Measurements from ENCODE around the gene KLHL29.

KLHL29 gene

DNA sequence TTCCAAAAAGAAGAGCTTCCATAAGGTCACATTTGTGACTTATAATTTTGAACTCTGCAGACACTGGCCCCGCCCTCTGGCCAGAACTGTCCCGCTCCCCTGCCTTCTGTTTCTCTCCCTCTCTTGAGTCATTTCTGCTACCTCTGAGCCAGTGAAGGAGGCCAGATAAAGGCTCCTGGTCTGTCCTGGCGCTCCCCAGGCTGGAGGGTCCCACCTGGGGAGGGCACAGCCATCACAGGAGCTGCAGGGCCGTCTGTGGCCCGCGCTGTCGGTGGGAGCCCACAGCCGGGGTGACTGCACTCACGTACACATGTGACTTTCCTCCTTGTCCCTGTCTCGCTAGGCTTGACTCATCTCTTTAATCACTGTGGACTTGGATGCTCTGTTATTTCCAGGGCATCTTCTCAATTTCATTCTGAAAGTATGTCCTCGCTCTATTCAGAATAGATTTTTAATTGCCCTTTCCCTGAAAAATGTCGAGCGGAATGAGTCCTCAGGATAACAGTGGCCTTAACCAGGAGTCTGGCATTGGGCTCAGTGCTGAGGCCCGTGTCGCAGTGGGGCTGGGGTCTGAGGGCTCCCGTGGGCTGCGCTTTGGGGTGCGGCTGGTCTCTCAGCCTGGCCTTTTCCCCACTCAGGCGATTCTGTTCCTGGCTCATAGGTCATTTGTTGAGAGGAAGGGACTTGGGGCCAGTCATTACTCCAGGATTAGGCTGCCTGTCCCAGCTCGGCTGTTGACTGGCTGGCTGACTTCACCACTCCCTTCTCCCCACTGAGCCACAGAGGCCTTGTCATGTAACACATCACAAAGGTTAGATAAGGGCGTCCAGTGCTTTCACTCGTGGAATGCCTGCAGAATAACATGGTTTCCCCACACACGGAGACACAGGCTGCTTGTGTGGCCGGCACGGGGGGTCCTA is 34.5 kb downstream of the KLHL29 start:
- peaks cover 4% of the 10 kb centered on the region for H3K4me1 ChIP-seq (ENCODE audit: control insufficient read depth, insufficient read depth, low read length)
- no peaks in the 10 kb centered on the region for H3K36me3 ChIP-seq (ENCODE audit: control insufficient read depth, insufficient read depth, low read length)
- no peak overlapping the region for H3K9ac ChIP-seq (ENCODE audit: low read depth, low read length)
- H3K27me3 ChIP-seq (ENCODE audit: control insufficient read depth, insufficient read depth, low read length) = no peaks in the 10 kb centered on the region
- no peaks in the 10 kb centered on the region for H3K9me3 ChIP-seq (ENCODE audit: control insufficient read depth, insufficient read depth, low read length)
- H3K4me3 ChIP-seq (ENCODE audit: low read depth, low read length) = no peak overlapping the region

DNA sequence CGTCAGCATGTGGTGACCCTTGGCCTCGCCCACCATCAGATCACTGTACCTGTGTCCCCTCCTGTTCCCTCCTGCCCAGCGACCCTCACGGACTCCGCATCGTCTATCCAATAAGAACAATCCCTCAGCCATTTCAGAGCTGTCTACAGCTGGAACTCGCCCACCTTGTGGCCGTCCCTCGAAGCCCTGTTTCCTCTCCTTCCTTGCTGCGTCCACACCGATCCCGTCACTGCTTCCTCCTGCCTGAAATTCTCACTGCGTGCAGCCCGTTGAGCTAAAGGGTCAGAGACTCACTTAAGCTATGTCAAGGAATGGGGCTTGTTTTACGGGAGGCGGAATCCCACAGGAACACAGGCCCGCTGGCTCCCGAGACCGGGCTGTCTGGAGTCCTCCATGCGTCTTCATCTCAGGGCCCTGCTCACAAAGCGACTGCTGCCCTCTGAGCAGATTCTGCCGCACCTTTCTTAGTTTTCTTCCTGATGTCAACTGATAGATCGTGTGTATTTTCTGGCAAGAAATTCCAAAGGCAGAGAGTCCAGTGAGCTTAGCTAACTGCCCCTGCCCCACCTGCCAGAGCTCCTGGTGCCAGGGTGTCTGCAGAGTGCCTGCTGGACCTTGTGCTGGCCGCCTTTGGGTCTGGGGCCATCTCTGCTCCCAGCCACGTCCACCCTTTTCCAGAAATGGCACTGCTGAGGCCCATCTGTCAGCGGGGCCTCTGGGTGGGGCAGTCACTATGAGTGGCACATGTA is 35.3 kb downstream of the KLHL29 start:
- no peaks in the 10 kb centered on the region for H3K27me3 ChIP-seq (ENCODE audit: control insufficient read depth, insufficient read depth, low read length)
- no peak overlapping the region for H3K9ac ChIP-seq (ENCODE audit: low read depth, low read length)
- H3K9me3 ChIP-seq (ENCODE audit: control insufficient read depth, insufficient read depth, low read length) = no peaks in the 10 kb centered on the region
- H3K36me3 ChIP-seq (ENCODE audit: control insufficient read depth, insufficient read depth, low read length) = no peaks in the 10 kb centered on the region
- no peak overlapping the region for H3K4me3 ChIP-seq (ENCODE audit: low read depth, low read length)
- H3K4me1 ChIP-seq (ENCODE audit: control insufficient read depth, insufficient read depth, low read length) = peaks cover 4% of the 10 kb centered on the region

DNA sequence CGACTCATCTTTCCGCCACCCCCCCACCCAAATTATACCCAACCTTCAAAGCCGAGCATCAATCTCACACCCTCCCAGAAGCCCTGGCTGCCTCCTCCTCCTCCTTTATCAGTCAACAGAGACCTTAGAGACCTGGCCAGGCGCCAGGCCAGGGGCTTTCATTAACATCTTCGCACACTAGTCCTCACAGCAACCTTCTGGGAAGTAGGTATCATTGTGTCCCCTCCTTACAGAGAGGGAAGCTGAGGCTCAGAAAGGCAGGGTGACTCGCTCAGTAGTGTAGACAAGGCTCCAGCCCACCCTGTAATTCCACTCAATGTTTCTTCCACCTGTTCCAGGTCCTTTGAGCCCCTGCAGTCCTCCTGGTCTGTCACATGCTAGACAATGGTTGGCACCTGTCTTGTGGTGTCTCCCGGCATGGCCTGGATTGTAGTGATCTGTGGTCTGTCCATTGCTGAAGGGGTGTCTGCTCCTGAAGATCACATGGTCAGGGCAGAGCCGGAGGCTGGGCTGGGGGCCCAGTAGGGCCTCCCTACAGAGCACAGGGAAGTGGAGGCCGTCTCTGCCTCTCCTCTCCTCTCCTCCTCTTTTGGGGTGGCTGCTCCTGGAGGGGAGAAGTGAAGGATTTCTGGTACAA is 36.0 kb downstream of the KLHL29 start:
- H3K4me3 ChIP-seq (ENCODE audit: low read depth, low read length) = no peak overlapping the region
- no peaks in the 10 kb centered on the region for H3K27me3 ChIP-seq (ENCODE audit: control insufficient read depth, insufficient read depth, low read length)
- no peaks in the 10 kb centered on the region for H3K36me3 ChIP-seq (ENCODE audit: control insufficient read depth, insufficient read depth, low read length)
- no peaks in the 10 kb centered on the region for H3K9me3 ChIP-seq (ENCODE audit: control insufficient read depth, insufficient read depth, low read length)
- H3K4me1 ChIP-seq (ENCODE audit: control insufficient read depth, insufficient read depth, low read length) = peaks cover 4% of the 10 kb centered on the region
- H3K9ac ChIP-seq (ENCODE audit: low read depth, low read length) = no peak overlapping the region

DNA sequence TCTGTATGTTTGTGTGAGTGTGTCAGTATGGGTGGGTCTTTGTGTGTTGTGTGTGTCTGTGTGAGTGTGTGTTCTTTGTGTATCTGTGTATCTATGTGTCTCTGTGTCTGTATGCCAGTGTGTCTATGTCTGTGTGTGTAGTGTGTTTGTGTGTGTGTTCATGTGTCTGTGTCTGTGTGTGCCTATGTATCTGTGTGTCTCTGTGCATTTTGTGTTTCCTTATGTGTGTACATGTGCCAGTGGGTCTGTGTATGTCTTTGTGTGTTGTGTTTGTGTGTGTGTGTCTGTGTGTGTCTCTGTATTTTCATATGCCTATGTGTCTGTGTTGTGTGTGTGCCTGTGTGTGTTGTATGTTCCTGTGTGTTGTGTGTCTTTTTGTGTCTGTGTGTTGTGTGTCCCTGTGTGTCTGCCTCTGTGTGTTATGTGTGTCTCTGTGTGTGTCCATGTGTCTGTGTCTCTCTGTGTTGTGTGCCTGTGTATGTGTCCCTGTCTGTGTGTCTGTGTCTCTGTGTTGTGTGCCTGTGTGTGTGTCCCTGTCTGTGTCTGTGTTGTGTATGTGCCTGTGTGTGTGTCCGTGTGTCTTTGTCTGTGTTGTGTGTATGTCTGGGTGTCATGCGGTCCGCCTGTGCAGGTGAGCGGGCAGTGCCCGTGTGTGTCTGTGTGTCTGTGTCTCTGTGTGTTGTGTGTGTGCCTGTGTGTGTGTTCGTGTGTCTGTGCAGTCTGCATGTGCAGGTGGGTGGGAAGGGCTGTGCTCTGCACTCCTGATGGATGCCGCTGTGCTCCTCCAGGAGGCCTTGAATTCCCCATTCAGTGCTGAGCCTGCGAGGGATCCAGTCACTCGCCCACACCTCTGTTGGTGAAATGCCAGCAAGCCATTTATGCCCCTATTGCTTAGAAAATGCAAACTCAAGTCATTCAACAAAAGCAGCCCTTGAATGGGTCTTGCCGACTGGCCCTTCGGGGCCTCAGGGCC is 37.4 kb downstream of the KLHL29 start:
- H3K9me3 ChIP-seq (ENCODE audit: control insufficient read depth, insufficient read depth, low read length) = no peaks in the 10 kb centered on the region

DNA sequence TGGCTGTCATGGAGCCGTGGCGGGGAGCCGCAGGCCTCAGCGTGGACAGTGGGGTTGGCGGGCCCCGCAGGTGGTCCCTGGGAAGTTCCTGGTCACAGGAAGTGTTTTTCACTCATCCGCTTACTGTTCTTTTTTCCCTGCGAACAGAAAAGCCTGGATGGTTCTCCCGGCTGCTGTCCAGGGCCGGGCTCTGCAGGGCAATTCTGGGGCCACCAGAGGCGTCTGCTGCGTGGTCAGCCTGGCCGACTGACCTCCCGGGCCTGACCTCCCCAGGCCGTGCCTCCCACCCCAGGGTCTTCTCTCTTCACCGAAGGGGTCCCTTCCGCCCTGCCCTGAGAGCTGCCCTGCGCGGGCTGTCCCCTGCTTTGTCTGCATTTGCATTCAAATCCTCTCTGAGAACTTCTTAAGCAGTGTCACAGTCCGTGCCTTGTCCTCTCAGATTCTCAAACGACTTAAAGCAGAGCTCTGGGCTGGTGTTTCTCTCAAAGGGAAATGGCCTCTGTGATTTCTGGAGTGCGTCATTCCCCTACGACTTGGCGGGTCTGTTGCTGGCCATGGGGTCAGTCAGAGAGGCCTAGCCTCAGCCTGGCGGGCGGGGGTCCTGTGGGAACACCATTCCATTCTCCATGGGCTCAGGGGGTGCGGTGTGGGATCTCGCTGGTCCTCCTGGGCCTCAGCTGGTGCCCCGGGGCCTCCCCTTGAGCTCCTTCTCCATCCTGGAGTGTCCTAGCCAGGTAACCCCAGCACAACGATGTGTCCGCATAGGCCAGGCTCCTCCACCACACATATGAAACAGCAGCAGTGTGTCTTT is 38.3 kb downstream of the KLHL29 start:
- no peaks in the 10 kb centered on the region for H3K27me3 ChIP-seq (ENCODE audit: control insufficient read depth, insufficient read depth, low read length)
- peaks cover 4% of the 10 kb centered on the region for H3K4me1 ChIP-seq (ENCODE audit: control insufficient read depth, insufficient read depth, low read length)
- no peaks in the 10 kb centered on the region for H3K9me3 ChIP-seq (ENCODE audit: control insufficient read depth, insufficient read depth, low read length)
- H3K36me3 ChIP-seq (ENCODE audit: control insufficient read depth, insufficient read depth, low read length) = no peaks in the 10 kb centered on the region
- H3K9ac ChIP-seq (ENCODE audit: low read depth, low read length) = no peak overlapping the region
- H3K4me3 ChIP-seq (ENCODE audit: low read depth, low read length) = no peak overlapping the region

More for the DNA sequence above, 37.4 kb downstream of the KLHL29 start:
- peaks cover 4% of the 10 kb centered on the region for H3K4me1 ChIP-seq (ENCODE audit: control insufficient read depth, insufficient read depth, low read length)
- H3K27me3 ChIP-seq (ENCODE audit: control insufficient read depth, insufficient read depth, low read length) = no peaks in the 10 kb centered on the region
- no peaks in the 10 kb centered on the region for H3K36me3 ChIP-seq (ENCODE audit: control insufficient read depth, insufficient read depth, low read length)
- H3K9ac ChIP-seq (ENCODE audit: low read depth, low read length) = no peak overlapping the region
- no peak overlapping the region for H3K4me3 ChIP-seq (ENCODE audit: low read depth, low read length)

DNA sequence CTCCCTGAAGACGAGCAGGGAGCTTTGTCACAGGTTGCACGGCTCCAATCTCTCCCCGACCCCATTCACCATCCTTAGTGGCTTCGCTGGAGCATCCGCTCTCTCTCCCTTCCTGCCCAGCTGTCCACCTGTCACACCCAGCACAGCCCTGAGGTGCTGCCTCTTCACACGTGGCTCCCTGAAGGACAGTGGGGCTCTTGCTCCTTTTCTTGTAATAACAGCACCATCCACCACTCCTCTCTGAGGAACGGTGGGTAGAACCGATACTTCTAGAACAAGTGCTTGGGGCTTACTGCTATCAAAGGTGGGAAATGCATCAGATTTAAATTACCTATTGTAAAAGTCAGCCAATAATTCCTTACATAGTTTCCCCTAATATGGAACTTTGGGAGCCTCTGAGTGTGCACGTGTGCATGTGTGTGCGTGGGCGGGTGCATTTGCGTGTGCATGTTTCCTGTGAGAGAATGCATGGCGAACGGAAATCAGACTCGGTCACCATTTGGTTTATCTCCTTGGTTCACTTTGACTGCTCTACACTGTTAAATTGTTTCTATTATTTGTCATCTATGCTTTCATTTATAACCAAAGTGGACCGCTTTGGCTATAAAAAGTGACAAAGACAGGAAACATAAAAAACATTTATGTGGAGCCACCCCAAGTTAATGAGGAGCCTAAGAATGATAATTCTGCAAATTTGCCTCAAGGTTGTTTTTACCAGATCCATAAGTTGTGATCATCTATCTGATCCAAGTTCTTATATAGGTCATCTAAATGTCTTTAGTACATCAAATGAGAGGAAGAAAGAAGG is 39.1 kb downstream of the KLHL29 start:
- H3K9ac ChIP-seq (ENCODE audit: low read depth, low read length) = no peak overlapping the region
- peaks cover 4% of the 10 kb centered on the region for H3K4me1 ChIP-seq (ENCODE audit: control insufficient read depth, insufficient read depth, low read length)
- H3K36me3 ChIP-seq (ENCODE audit: control insufficient read depth, insufficient read depth, low read length) = no peaks in the 10 kb centered on the region
- no peaks in the 10 kb centered on the region for H3K27me3 ChIP-seq (ENCODE audit: control insufficient read depth, insufficient read depth, low read length)
- no peaks in the 10 kb centered on the region for H3K9me3 ChIP-seq (ENCODE audit: control insufficient read depth, insufficient read depth, low read length)
- H3K4me3 ChIP-seq (ENCODE audit: low read depth, low read length) = no peak overlapping the region

DNA sequence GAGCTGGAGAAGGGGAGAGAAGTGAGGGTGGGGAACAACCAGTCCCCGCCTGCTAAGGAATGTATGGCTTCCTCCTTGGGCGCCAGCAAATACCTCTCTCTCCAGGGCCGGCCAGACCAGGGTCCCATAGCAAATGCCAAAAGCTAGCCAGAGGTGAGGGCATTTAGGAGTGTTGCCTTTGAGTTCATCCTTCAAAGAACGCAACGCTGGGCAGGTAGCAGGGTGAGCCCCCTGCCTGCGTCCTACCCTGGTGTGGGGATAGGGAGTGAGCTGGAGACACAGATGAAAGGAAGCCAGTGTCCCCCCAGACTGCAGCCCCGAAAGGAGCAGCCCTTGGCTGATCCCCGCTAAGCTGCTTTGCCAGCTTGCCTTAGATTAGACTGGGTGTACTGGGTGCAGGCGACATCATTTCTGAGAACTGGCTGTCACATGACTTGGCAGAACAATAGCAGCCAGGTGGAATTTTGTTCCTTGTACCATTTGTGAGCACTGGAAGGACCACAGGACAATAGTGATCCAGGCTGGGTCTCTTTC is 40.4 kb downstream of the KLHL29 start:
- H3K36me3 ChIP-seq (ENCODE audit: control insufficient read depth, insufficient read depth, low read length) = no peaks in the 10 kb centered on the region
- no peaks in the 10 kb centered on the region for H3K9me3 ChIP-seq (ENCODE audit: control insufficient read depth, insufficient read depth, low read length)
- H3K27me3 ChIP-seq (ENCODE audit: control insufficient read depth, insufficient read depth, low read length) = no peaks in the 10 kb centered on the region
- H3K4me3 ChIP-seq (ENCODE audit: low read depth, low read length) = no peak overlapping the region
- peaks cover 4% of the 10 kb centered on the region for H3K4me1 ChIP-seq (ENCODE audit: control insufficient read depth, insufficient read depth, low read length)
- H3K9ac ChIP-seq (ENCODE audit: low read depth, low read length) = no peak overlapping the region

DNA sequence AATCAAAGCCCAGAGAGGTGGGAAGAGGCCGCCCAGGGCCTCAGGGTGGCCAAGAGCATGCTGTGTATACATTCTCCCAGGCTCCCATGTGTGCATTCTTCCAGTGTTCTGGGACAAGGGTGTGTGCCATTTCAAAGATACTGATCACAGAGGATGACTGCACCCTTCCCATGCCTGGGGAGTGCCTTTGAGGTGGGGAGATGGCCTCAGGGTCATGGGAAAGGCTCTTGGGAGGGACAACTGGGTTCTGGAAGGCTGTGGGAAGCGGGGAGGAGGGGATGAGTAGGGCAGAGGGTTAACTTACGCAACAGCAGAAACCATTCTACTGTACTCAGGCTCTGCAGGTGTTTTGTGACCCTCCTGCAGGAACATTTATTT is 40.9 kb downstream of the KLHL29 start:
- Histone ChIP-seq H3K4me1 (ENCODE audit: control insufficient read depth, insufficient read depth, low read length) (peaks cover 4% of the 10 kb centered on the region), H3K4me3 (ENCODE audit: low read depth, low read length) (no peak overlapping the region), H3K27me3 (ENCODE audit: control insufficient read depth, insufficient read depth, low read length) (no peaks in the 10 kb centered on the region), H3K36me3 (ENCODE audit: control insufficient read depth, insufficient read depth, low read length) (no peaks in the 10 kb centered on the region), H3K9ac (ENCODE audit: low read depth, low read length) (no peak overlapping the region), H3K9me3 (ENCODE audit: control insufficient read depth, insufficient read depth, low read length) (no peaks in the 10 kb centered on the region)

DNA sequence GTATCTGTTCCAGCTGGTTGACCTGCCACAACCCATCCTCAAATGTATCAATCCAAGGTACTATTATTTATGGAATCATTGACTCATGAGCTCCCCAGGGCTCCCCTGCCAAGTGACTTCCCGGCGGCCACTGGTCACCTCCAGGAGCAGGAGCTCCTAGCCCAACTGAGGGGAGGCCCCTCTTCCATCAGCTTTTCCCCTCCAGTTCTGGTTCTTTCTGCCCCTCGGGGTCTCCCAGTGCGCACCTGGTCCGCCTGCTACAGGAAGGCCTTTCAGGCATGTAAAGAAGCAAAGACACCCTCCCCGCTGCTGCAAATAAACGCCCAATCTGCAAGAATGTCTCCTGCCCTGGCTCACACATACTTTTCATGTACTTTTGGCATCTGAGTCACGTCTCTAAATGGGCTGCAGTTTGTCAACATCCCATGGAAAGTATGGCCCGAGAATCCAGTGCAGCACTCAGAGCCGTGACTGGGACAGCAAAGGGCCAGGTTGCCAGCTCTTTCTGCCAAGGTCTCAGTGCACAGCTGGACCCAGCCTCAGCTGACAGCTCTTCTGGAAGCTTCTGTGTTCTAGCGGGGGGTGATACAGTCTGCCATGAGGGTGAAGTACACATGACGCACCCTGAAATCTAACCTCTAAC is 41.4 kb downstream of the KLHL29 start:
- no peaks in the 10 kb centered on the region for H3K27me3 ChIP-seq (ENCODE audit: control insufficient read depth, insufficient read depth, low read length)
- H3K4me1 ChIP-seq (ENCODE audit: control insufficient read depth, insufficient read depth, low read length) = peaks cover 4% of the 10 kb centered on the region
- H3K9ac ChIP-seq (ENCODE audit: low read depth, low read length) = no peak overlapping the region
- no peaks in the 10 kb centered on the region for H3K36me3 ChIP-seq (ENCODE audit: control insufficient read depth, insufficient read depth, low read length)
- H3K4me3 ChIP-seq (ENCODE audit: low read depth, low read length) = no peak overlapping the region
- H3K9me3 ChIP-seq (ENCODE audit: control insufficient read depth, insufficient read depth, low read length) = no peaks in the 10 kb centered on the region
